NCI-H2196 treated with DMSO at 0.1 percent for 48 hours (cell line): ENCODE data around the gene WNT16.
A peak's percentile ranks its signal among the peaks of the same experiment; 100 is the strongest.

Experiments used
- DNase-seq: peaks from one replicate; lab custom pipeline; 2025; ENCODE audit not compliant: unreplicated experiment; lab: John Stamatoyannopoulos, UW

Gene WNT16

GRCh38 chr7:121343302-121343701, 14.5 kb downstream of the WNT16 start:
- DNase-seq = no peak

GRCh38 chr7:121344093-121344492, 15.3 kb downstream of the WNT16 start:
- no peak for DNase-seq

- DNase-seq = no peak
Observed at GRCh38 chr7:121344497-121344896, 15.7 kb downstream of the WNT16 start.

DNA sequence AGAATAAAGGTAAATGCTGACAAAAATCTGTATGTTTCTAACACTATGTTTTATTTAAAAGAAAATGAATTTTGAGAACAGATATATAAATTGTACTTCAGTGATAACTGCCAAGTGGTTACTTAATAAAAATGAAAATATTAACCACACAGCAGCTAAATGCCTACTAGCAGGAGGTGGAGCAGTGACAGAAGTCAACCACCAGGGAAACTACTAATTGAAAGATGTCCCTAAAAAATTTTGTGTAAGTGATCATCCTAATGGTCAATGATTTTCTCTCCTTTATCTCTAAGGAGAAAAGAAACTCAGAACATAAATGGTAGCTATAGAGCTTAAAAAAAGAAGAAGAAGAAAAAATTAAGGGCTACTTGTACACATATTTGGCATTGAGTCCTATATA, 22.9 kb downstream of the WNT16 start:
- no peak for DNase-seq

DNA sequence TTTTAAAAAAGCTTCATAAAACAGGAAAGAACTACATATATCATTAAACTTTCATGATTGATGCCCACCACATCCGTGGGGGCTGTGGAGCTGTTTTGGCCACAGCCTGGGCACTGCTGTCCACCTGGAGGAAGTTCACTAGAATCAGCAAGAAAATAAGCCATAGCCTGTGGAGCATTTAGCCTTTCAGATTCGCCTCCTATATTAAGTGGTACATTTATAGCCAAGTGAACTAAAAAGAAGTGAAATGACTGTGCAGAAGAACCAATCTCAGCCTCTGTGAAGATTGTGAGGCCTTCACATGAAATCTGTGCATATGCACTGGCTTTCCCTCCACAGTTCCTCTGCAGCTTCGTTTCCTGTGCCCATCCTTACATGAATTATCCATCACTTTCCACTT, 23.5 kb downstream of the WNT16 start:
- no peak for DNase-seq

- no peak for DNase-seq
Observed at GRCh38 chr7:121355574-121355973, 26.8 kb downstream of the WNT16 start.

GRCh38 chr7:121360564-121360963, 31.8 kb downstream of the WNT16 start:
- DNase-seq = no peak

DNA sequence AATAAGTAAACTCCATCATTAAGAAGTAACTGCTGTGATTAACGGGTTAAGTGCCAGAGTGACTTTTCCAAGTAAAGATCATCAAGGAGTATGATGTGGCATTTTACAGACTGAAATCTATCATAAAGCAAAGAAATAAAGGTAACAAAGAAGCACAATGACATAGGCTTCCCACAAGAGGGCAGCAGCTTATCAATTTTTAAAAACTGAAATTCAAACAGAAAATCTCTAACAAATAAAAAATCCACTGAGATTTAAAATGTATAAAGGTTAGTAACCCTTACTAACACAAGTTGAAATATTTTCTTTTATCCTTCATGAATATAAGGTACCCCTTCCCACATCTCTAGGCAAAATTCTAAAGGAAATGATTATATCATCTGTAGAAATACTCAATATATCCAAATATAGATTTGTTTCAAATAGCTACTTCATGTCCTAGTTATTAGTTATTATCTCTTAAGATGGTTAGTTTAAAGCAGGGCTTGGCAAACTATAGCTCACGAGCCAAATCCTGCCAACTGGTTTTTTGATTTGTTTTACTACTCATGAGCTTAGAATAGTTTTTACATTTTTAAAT, 38.1 kb downstream of the WNT16 start:
- peak; percentile 2 for DNase-seq

DNA sequence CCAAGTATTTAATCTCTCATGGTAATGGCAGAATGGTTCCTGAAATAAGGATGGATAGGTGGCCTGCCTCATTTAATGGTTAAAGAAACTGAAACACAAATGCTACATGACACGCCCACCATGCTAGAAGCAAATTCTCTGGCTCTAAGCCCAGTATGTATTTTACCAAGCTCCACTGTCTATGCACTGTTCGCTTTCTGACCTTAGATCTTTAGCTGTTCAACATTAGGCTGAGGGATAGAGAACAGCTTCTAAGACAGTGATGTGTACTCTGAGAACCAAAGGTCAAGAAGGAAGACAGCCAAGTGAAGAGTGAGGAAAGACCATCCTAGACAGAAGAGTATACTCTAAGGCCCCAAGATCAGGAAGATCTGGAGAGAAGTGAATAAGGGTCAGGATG, 40.7 kb downstream of the WNT16 start:
- DNase-seq = no peak

GRCh38 chr7:121371367-121371766, 42.6 kb downstream of the WNT16 start:
- no peak for DNase-seq

- DNase-seq = no peak
Observed at GRCh38 chr7:121371883-121372282, 43.1 kb downstream of the WNT16 start.

GRCh38 chr7:121372376-121373010, 43.7 kb downstream of the WNT16 start:
- no peak for DNase-seq

DNA sequence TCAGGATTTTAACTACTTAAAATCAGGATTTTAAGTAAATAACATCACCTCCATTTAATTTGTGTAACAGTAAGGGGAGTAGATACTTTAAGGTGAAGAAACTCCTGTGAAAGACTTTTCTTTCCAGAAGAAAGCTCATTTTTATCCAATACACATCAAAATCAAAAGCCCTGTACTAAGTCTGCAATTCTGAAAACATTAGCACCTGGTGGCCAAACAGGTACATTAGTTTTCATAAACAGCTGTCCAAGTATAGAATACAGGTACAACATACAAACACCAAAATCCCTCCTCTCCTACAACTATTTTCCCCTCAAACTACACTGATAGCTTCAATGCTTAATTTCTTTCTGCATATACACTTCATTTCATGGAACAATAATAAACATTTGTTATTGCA, 44.4 kb downstream of the WNT16 start:
- no peak for DNase-seq

DNA sequence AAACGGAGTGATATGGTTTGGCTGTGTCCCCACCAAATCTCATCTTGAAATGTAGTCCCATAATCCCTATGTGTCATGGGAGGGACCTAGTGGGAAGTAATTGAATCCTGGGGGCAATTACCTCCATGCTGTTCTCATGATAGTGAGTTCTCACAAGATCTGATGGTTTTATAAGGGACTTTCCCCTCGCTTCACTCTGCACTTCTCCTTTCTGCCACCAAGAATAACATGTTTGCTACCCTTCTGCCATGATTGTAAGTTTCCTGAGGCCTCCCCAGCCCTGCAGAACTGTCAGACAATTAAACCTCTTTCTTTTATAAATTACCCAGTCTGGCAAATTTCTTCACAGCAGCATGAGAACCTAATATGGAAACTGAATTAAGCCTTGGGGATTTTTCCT, 48.2 kb downstream of the WNT16 start:
- DNase-seq = no peak

GRCh38 chr7:121379930-121380329, 51.1 kb downstream of the WNT16 start:
- DNase-seq = no peak

DNA sequence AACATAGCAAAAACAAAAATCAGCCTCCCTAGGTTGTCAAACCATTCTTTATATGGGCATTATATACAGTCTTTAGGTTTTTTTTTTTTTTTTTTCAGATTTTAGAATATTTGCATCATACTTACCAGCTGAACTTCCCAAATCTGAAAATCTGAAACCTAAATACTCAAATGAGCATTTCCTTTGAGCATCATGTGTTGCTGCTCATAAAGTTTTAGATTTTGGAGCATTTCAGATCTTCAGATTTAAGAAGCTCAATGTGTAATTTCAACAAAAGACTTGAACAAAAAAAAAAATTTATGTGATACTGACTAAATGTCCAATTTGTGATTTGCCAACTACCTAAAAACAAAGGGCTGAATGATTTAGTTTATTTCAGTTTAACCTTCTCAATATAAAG, 53.7 kb downstream of the WNT16 start:
- no peak for DNase-seq

GRCh38 chr7:121383235-121383910, 54.6 kb downstream of the WNT16 start:
- no peak for DNase-seq

GRCh38 chr7:121384265-121384664, 55.5 kb downstream of the WNT16 start:
- DNase-seq = no peak

DNA sequence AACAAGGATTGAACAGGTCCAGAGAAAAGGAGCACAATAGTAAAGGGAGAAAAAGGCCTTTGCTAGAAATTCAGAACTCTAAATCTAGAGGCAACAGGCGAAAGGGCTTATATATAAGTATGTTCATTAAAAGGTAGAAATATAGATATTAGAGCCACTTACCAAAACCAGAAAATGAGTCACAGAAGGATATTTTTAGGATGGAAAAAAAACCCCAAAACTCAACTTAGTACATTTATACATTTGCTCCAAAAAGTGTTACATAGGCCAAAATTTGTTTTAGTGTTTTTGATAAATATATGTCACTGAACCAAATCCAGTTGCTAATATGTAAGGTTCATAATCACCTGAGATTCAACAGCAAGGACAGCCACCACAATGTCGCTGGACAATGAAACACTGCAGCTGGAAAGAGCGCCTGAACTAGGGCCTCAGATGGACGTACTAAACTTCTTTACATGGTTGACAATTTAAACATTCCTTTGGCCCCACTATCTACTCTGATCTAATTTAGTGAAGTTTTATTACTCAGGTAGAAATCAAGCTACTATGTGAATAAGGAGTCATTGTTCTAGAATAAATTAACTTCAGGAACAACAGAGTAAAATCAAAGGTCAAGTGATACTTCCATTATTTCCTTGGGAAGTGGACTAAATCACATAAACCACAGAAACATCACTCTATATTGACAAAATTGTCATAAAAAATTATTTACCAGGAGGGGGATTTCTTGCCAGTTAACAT, 56.4 kb downstream of the WNT16 start:
- no peak for DNase-seq

- no peak for DNase-seq
Observed at GRCh38 chr7:121385800-121386179, 57.0 kb downstream of the WNT16 start.

DNA sequence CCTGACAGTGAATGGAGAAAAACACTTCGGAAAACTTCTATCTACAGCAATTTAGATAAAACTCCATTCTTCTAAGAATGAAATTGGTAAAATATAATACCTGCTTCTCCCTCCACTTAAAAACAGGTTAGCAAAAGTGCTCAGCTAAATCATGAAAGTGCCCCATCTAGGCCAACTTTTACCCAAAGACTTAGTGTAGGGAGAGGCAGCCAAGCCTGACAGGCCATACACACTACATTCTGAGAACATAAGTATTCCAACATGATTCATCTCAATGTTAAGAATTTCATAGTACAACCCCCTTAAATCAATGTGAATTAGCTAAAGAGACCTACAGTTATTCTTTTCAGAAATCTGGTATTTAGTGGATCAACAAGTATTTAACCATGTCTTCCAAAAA, 60.1 kb downstream of the WNT16 start:
- DNase-seq = no peak

DNA sequence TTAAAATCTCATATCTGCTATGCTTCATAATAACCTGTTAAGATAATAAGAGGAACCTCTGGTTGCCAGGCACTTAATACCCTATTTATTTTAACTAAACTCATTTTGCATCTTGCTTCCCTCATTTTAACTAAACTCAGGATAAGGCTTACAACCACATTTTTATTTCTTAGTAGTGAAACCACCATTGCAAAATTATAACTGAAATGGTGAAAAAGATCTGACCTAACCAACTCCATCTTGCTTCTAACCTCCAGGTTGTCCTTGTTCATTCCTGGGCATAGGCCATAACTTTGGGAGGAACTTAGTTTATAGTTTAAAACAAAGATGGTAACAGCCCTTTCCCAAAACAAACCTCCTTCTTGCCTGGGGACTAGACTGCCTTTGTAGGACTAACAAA, 61.3 kb downstream of the WNT16 start:
- no peak for DNase-seq
